Measurements from ENCODE around the gene TNFRSF21.
"Not testable (repeated sequence)": the region's sequence is repeated elsewhere in the genome, so short reads cannot be mapped to it uniquely, and the experiment has no call there.

Gene TNFRSF21

GRCh38 chr6:47309291-47310130 is at the start of gene TNFRSF21:
TSS of gene TNFRSF21 (minus strand) at chr6:47309905. CDS start at chr6:47309511, 394 bp downstream.
- DNase-seq (ENCODE audit: low spot score) (peak; percentile 95), FAIRE-seq (peak; percentile 35)

- FAIRE-seq (no peak), DNase-seq (ENCODE audit: low spot score) (no peak)
These were observed 48.9 kb upstream of the TNFRSF21 start for GRCh38 chr6:47358440-47359225.

- DNase-seq (ENCODE audit: low spot score) (no peak), FAIRE-seq (no peak)
These were observed 48.1 kb upstream of the TNFRSF21 start for GRCh38 chr6:47357827-47358226.

GRCh38 chr6:47355496-47355895 is 45.8 kb upstream of the TNFRSF21 start:
- no peak for DNase-seq (ENCODE audit: low spot score)
- FAIRE-seq, result no peak

GRCh38 chr6:47353871-47354270 is 44.2 kb upstream of the TNFRSF21 start:
- DNase-seq (ENCODE audit: low spot score) (no peak), FAIRE-seq (no peak)

GRCh38 chr6:47352966-47353365 is 43.3 kb upstream of the TNFRSF21 start:
- no peak for DNase-seq (ENCODE audit: low spot score)
- FAIRE-seq, result no peak

GRCh38 chr6:47352194-47352920 is 42.7 kb upstream of the TNFRSF21 start:
- FAIRE-seq, result no peak
- no peak for DNase-seq (ENCODE audit: low spot score)

- DNase-seq (ENCODE audit: low spot score) (no peak), FAIRE-seq (no peak)
These were observed 41.9 kb upstream of the TNFRSF21 start for GRCh38 chr6:47351621-47352020.

- DNase-seq (ENCODE audit: low spot score) (no peak), FAIRE-seq (no peak)
These were observed 40.2 kb upstream of the TNFRSF21 start for GRCh38 chr6:47349931-47350330.

- FAIRE-seq, result no peak
- no peak for DNase-seq (ENCODE audit: low spot score)
These were observed 38.7 kb upstream of the TNFRSF21 start for GRCh38 chr6:47348316-47348863.

GRCh38 chr6:47345761-47346160 is 36.1 kb upstream of the TNFRSF21 start:
- no peak for FAIRE-seq

GRCh38 chr6:47344022-47344421 is 34.3 kb upstream of the TNFRSF21 start:
- no peak for FAIRE-seq

More at GRCh38 chr6:47345761-47346160, 36.1 kb upstream of the TNFRSF21 start:
- no peak for DNase-seq (ENCODE audit: low spot score)

GRCh38 chr6:47343600-47343999 is 33.9 kb upstream of the TNFRSF21 start:
- DNase-seq (ENCODE audit: low spot score) (no peak), FAIRE-seq (no peak)

More at GRCh38 chr6:47344022-47344421, 34.3 kb upstream of the TNFRSF21 start:
- DNase-seq (ENCODE audit: low spot score), result no peak

- no peak for FAIRE-seq
- DNase-seq (ENCODE audit: low spot score), result no peak
These were observed 33.1 kb upstream of the TNFRSF21 start for GRCh38 chr6:47342824-47343223.

GRCh38 chr6:47337519-47337918 is 27.8 kb upstream of the TNFRSF21 start:
- DNase-seq (ENCODE audit: low spot score), result no peak
- no peak for FAIRE-seq

GRCh38 chr6:47336334-47336733 is 26.6 kb upstream of the TNFRSF21 start:
- no peak for FAIRE-seq
- DNase-seq (ENCODE audit: low spot score), result no peak

GRCh38 chr6:47335466-47335865 is 25.8 kb upstream of the TNFRSF21 start:
- DNase-seq (ENCODE audit: low spot score), result no peak
- FAIRE-seq, result no peak

- DNase-seq (ENCODE audit: low spot score) (no peak), FAIRE-seq (no peak)
These were observed 24.6 kb upstream of the TNFRSF21 start for GRCh38 chr6:47334334-47334733.

GRCh38 chr6:47328606-47329005 is 18.9 kb upstream of the TNFRSF21 start:
- not testable (repeated sequence) for DNase-seq (ENCODE audit: low spot score); FAIRE-seq

GRCh38 chr6:47328139-47328538 is 18.4 kb upstream of the TNFRSF21 start:
- FAIRE-seq; DNase-seq (ENCODE audit: low spot score): not testable (repeated sequence)

- no peak for FAIRE-seq
These were observed 14.2 kb upstream of the TNFRSF21 start for GRCh38 chr6:47323887-47324286.

More at GRCh38 chr6:47323887-47324286, 14.2 kb upstream of the TNFRSF21 start:
- DNase-seq (ENCODE audit: low spot score), result no peak

Data from urothelium cell line (cell line).